HepG2 (cell line): ENCODE results near the gene ZSWIM6. TPM values are rescaled to one million over a fixed set of nuclear protein-coding genes. Genes with fewer than 3 reads are reported as not detected.

ENCODE experiments used
- ATAC-seq: fragments of 200-7000 bp; cut with Tn5 transposase; 3 replicates; pipeline ENCODE4 v1.9.1; 2020; ENCODE audit warnings: mild to moderate bottlenecking, moderate library complexity
- BruUV-seq: library from RNA; stranded (reverse); fragments of 400-500 nt; replicated peaks from 2 replicates; lab custom pipeline; 2021; lab: Mats Ljungman, UMichigan
- CTCF ChIA-PET: fragments of 300-600 bp; formaldehyde crosslinking; extraction: SDS; loops from one replicate; lab custom pipeline; 2021; ENCODE audit warnings: low total read pairs, inconsistent platforms, low intra/inter-chr PET ratio; lab: Yijun Ruan, JAX
- POLR2A ChIA-PET: fragments of 350-600 bp; sonication (Branson Sonifier 250); formaldehyde crosslinking; loops from one replicate; lab custom pipeline; 2020; ENCODE audit warnings: antibody characterized with exemption, inconsistent platforms; lab: Yijun Ruan, JAX
- DNase-seq: peaks from one replicate; pipeline ENCODE4 v3.0.0-alpha.2; 2015; ENCODE audit warnings: low spot score
- FAIRE-seq: peaks from 3 replicates; lab custom pipeline; 2011; peaks lifted over from hg19 to GRCh38; lab: Jason Lieb, UNC
- H2AFZ ChIP-seq: one replicate; pipeline ENCODE4 v1.6.1; 2011; ENCODE audit warnings: low read length, inconsistent platforms
- H3K27ac ChIP-seq: fragments of 300-600 bp; 3 replicates; pipeline ENCODE4 v1.8.0; 2011; ENCODE audit warnings: mixed run types, mild to moderate bottlenecking, mixed read lengths, low read length, inconsistent platforms; ENCODE audit not compliant: insufficient read depth; ENCODE audit errors: extremely low read length
- H3K27me3 ChIP-seq, 2 experiments: fragments of 200-600 bp in 1 of 2; 2 replicates in 1 of 2; 3 replicates in 1 of 2; pipeline versions ENCODE4 v1.6.0 to v1.8.0; 2011; ENCODE audit warnings: low read length in 2 of 2, mild to moderate bottlenecking in 2 of 2, moderate library complexity in 2 of 2, inconsistent platforms in 1 of 2; ENCODE audit not compliant: insufficient read depth in 2 of 2, control insufficient read depth in 1 of 2
- H3K36me3 ChIP-seq, 2 experiments: fragments of 200-600 bp in 1 of 2; replicated peaks in 1 of 2; 2 replicates in 1 of 2; 3 replicates in 1 of 2; pipeline versions ENCODE4 v1.5.1 to v1.8.0; 2011; ENCODE audit warnings: low read length in 2 of 2, inconsistent platforms in 1 of 2; ENCODE audit not compliant: insufficient read depth in 2 of 2, control insufficient read depth in 1 of 2
- H3K4me1 ChIP-seq: 2 replicates; pipeline ENCODE4 v1.5.1; 2012; ENCODE audit warnings: low read length, inconsistent platforms; ENCODE audit not compliant: insufficient read depth
- H3K4me2 ChIP-seq: 2 replicates; pipeline ENCODE4 v1.6.0; 2011; ENCODE audit warnings: low read depth, low read length, inconsistent platforms
- H3K4me3 ChIP-seq, 3 experiments: fragments of 200-600 bp in 1 of 3; sonication (generic), shearing (Covaris generic) in 1 of 3; replicated peaks in 1 of 3; 2 replicates each; pipeline ENCODE4 v1.5.1; 2011 to 2016; ENCODE audit warnings: low read length in 3 of 3, inconsistent platforms in 2 of 3, low read depth in 2 of 3, mild to moderate bottlenecking in 2 of 3, control low read depth in 1 of 3, mixed read lengths in 1 of 3; ENCODE audit not compliant: insufficient read depth in 1 of 3
- H3K79me2 ChIP-seq: one replicate; pipeline ENCODE4 v1.6.1; 2011; ENCODE audit warnings: low read length, inconsistent platforms; ENCODE audit not compliant: insufficient read depth
- H3K9ac ChIP-seq: 2 replicates; pipeline ENCODE4 v1.6.0; 2011; ENCODE audit warnings: mild to moderate bottlenecking, low read depth, low read length, inconsistent platforms; ENCODE audit not compliant: insufficient read depth
- H3K9me3 ChIP-seq: 2 replicates; pipeline ENCODE4 v1.5.1; 2012; ENCODE audit warnings: mild to moderate bottlenecking, low read length
- H4K20me1 ChIP-seq: 2 replicates; pipeline ENCODE4 v1.6.0; 2011; ENCODE audit warnings: inconsistent platforms, mild to moderate bottlenecking, low read length, moderate library complexity; ENCODE audit not compliant: insufficient read depth
- ETS1 ChIP-seq: sonication (generic); formaldehyde crosslinking; IDR thresholded peaks from 2 replicates; pipeline ENCODE4 v1.4.0; 2020; ENCODE audit warnings: missing genetic modification reagents
- HNRNPL ChIP-seq: fragments of 200-400 bp; formaldehyde crosslinking; IDR thresholded peaks from 2 replicates; pipeline ENCODE4 v1.6.1; 2017; ENCODE audit warnings: mild to moderate bottlenecking, low read depth, low read length
- NFYC ChIP-seq: IDR thresholded peaks from 2 replicates; pipeline ENCODE4 v1.6.1; 2016; ENCODE audit warnings: missing genetic modification reagents, missing compliant biosample characterization
- PCBP2 ChIP-seq: fragments of 200-400 bp; formaldehyde crosslinking; optimal IDR thresholded peaks from 2 replicates; pipeline ENCODE3; 2018; ENCODE audit warnings: low read length, low read depth; ENCODE audit not compliant: poor library complexity, severe bottlenecking
- SIN3B ChIP-seq: fragments of 150-350 bp; IDR thresholded peaks from 2 replicates; pipeline ENCODE4 v1.6.1; 2014; ENCODE audit warnings: low read length
- SP140L ChIP-seq: sonication (generic); formaldehyde crosslinking; IDR thresholded peaks from 2 replicates; pipeline ENCODE4 v1.4.0; 2020; ENCODE audit warnings: missing genetic modification reagents, borderline replicate concordance
- WGBS: methylation state at CpG from one replicate; pipeline ENCODE4 v1.1.6; 2017; ENCODE audit warnings: low lambda C conversion rate; 5-methylcytosine and 5-hydroxymethylcytosine counted together
- in situ Hi-C: cut with HindIII; loops from 2 replicates; pipeline ENCODE4 v1.10.0; 2017; ENCODE audit warnings: low pct_unique_long_range_greater_than_20kb; ENCODE audit not compliant: extremely low pct_ligation_motif_present
- intact Hi-C: fragments of 100-400 bp; cut with micrococcal nuclease; formaldehyde crosslinking; loops from one replicate; pipeline ENCODE4 v1.10.0; 2022; ENCODE audit not compliant: unreplicated experiment
- polyA plus RNA-seq, 8 experiments: library from polyadenylated mRNA; depleted of rRNA in 3 of 8; stranded (reverse) in 7 of 8; unstranded in 1 of 8; fragments of >200 nt; fragmentation: Illumina TruSeq in 4 of 8; extraction: Trizol in 4 of 8; gene quantifications; 2 replicates each; pipeline versions ENCODE4 v1.2.1 to v1.2.3, GENCODE V29; 2011 to 2016; ENCODE audit warnings: low read depth in 4 of 8, missing spikeins in 1 of 8, mixed read lengths in 1 of 8; ENCODE audit not compliant: insufficient read depth in 1 of 8
- total RNA-seq, 5 experiments: library from RNA; depleted of rRNA; stranded (reverse); fragments of >200 nt; fragmentation: Illumina TruSeq; extraction: Trizol; gene quantifications; 2 replicates each; pipeline ENCODE4 v1.2.3, GENCODE V29; 2016; ENCODE audit warnings: low read depth in 1 of 5

Gene ZSWIM6
- total and polyA plus RNA-seq, 2 of the 13 experiments (the other 11 are each of a cell fraction or from before 2014, with no cell fraction given), result 0.82 to 1.9 TPM

- TF ChIP-seq NFYC (CRISPR knock-in tag), result no peak
Observed at GRCh38 chr5:61386045-61386800, 54.2 kb downstream of the ZSWIM6 start (continued).

GRCh38 chr5:61389609-61390008 lies 57.6 kb downstream of the ZSWIM6 start:
- no peak for TF ChIP-seq HNRNPL
- no peak for TF ChIP-seq PCBP2
- TF ChIP-seq SP140L, result no peak
- no peak for TF ChIP-seq ETS1
- no peak for TF ChIP-seq SIN3B
- BruUV-seq, result no TSS peak
- DNase-seq (no peak), ATAC-seq (no peak), FAIRE-seq (no peak)
- ChIA-PET POLR2A (no interaction called here), CTCF (no interaction called here)
- peaks cover 25% of the 10 kb centered on the region for H3K4me1 ChIP-seq
- H2AFZ ChIP-seq, result no peak overlapping the region
- intact Hi-C loops (no loop called here), in situ Hi-C loops (no loop called here)
- no peak overlapping the region for H3K4me2 ChIP-seq
- H3K4me3 ChIP-seq, result no peak overlapping the region
- no peak overlapping the region for H3K9ac ChIP-seq
- H4K20me1 ChIP-seq, result no peaks in the 10 kb centered on the region
- H3K36me3 ChIP-seq, result no peaks in the 10 kb centered on the region
- H3K9me3 ChIP-seq, result no peaks in the 10 kb centered on the region
- H3K79me2 ChIP-seq, result no peaks in the 10 kb centered on the region
- WGBS, result 52% methylated on average over 3 of the region's 3 CpGs
- no peak overlapping the region for H3K27ac ChIP-seq
- H3K27me3 ChIP-seq, result no peaks in the 10 kb centered on the region
